Upper lobe of left lung (tissue), 4 donors: Measurements from ENCODE around the gene SFXN5.

Experiments used
- CTCF ChIP-seq, 6 experiments: fragments of 450-650 bp in 4 of 6; fragments of 200-600 bp in 2 of 6; sonication (generic) in 2 of 6; IDR thresholded peaks; one replicate each; pipeline ENCODE4 v1.5.1; 2016 to 2019; ENCODE audit warnings: antibody characterized with exemption in 6 of 6
- POLR2A ChIP-seq, 4 donors: fragments of 450-650 bp; IDR thresholded peaks; one replicate each; pipeline ENCODE4 v1.5.1; 2016 to 2017; ENCODE audit warnings: antibody characterized with exemption in 4 of 4, mild to moderate bottlenecking in 2 of 4

DNA sequence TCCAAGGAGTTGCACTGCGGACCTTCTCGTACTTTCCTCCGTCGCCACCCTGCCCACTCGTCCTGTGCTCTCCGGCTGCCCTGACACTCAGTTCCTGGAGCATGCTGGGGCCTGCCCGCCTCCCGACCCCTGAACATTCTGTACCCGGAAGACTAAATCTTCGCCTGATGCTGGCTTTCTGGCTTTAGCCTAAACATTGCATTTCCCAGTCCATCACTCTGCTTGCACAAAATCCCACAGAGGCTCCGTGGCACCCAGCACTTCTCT is 550 bp upstream of the SFXN5 start:
- no peak for TF ChIP-seq POLR2A (IDR thresholded peaks at IDR 0.05)
- no peak for TF ChIP-seq CTCF (IDR thresholded peaks at IDR 0.05)
